Measurements from ENCODE around the gene SH3RF3. TPM values are rescaled to one million over a fixed set of nuclear protein-coding genes. Genes with fewer than 3 reads are reported as not detected.

Gene SH3RF3
- total and polyA plus RNA-seq, 2 of the 13 experiments (the other 11 are each of a cell fraction or from before 2014, with no cell fraction given), result 0.04 TPM; not detected in 1

GRCh38 chr2:109538546-109538945 is 409.5 kb downstream of the SH3RF3 start:
- no peaks in the 10 kb centered on the region for H3K79me2 ChIP-seq (ENCODE audit: insufficient read depth, low read length)
- H3K4me1 ChIP-seq (ENCODE audit: insufficient read depth, low read length), result peaks cover 39% of the 10 kb centered on the region
- H3K9ac ChIP-seq (ENCODE audit: insufficient read depth, low read depth, low read length), result no peak overlapping the region
- peaks cover 3 to 8% of the 10 kb centered on the region in 2 experiments; a peak in 2 of 5 replicates for H3K27me3 ChIP-seq (ENCODE audit: control insufficient read depth in 1 of 2, insufficient read depth in 2 of 2, low read length in 2 of 2)
- CTCF ChIA-PET (ENCODE audit: low intra/inter-chr PET ratio, low total read pairs), result no interaction called here
- H3K4me2 ChIP-seq (ENCODE audit: low read depth, low read length), result no peak overlapping the region
- no TSS peak for BruUV-seq (replicated peaks)
- no peak overlapping the region for H3K27ac ChIP-seq (ENCODE audit: extremely low read length, insufficient read depth, low read length)
- no peaks in the 10 kb centered on the region for H3K9me3 ChIP-seq (ENCODE audit: low read length)
- WGBS (ENCODE audit: low lambda C conversion rate), result 45% methylated on average over 8 of the region's 8 CpGs
- in situ Hi-C loops (cut with HindIII; ENCODE audit: extremely low pct_ligation_motif_present, low pct_unique_long_range_greater_than_20kb) (no loop called here), intact Hi-C loops (cut with micrococcal nuclease; ENCODE audit: unreplicated experiment) (no loop called here)
- TF ChIP-seq ZFP36L2 (CRISPR knock-in tag; IDR thresholded peaks at IDR 0.05), result no peak
- no peak for TF ChIP-seq MAFG (CRISPR knock-in tag; IDR thresholded peaks at IDR 0.05)
- no peak for TF ChIP-seq ZNF414 (CRISPR knock-in tag; IDR thresholded peaks at IDR 0.05)
- TF ChIP-seq KDM2A (CRISPR knock-in tag; IDR thresholded peaks at IDR 0.05; ENCODE audit: borderline replicate concordance, low read depth), result peak; percentile 35; the same call in 1 of the 2 replicates
- TF ChIP-seq POLR2G (IDR thresholded peaks at IDR 0.05; ENCODE audit: low read depth, low read length), result 0 out of 2 replicates have a peak, but pooled peaks have one; percentile 11
- no peak for FAIRE-seq
- POLR2A ChIA-PET, result interaction anchor here (1.2 kb wide), 1 partner anchor 152 kb away, joined by 4 read pairs; no protein-coding TSS in a partner anchor
- no peaks in the 10 kb centered on the region for H4K20me1 ChIP-seq (ENCODE audit: insufficient read depth, low read length)
- no peak for DNase-seq (ENCODE audit: low spot score)
- peak; percentile 26 for ATAC-seq
- H2AFZ ChIP-seq (ENCODE audit: low read length), result no peak overlapping the region
- H3K4me3 ChIP-seq (replicated peaks in 1 of 3; ENCODE audit: insufficient read depth in 1 of 3, low read depth in 2 of 3, low read length in 3 of 3), result no peak overlapping the region
- peaks cover 3% of the 10 kb centered on the region in 2 experiments; a peak in 2 of 5 replicates for H3K36me3 ChIP-seq (replicated peaks in 1 of 2; ENCODE audit: control insufficient read depth in 1 of 2, insufficient read depth in 2 of 2, low read length in 2 of 2)

GRCh38 chr2:109542384-109542783 is 413.4 kb downstream of the SH3RF3 start:
- no peak overlapping the region for H3K4me2 ChIP-seq (ENCODE audit: low read depth, low read length)
- no peaks in the 10 kb centered on the region for H3K9me3 ChIP-seq (ENCODE audit: low read length)
- H3K9ac ChIP-seq (ENCODE audit: insufficient read depth, low read depth, low read length), result no peak overlapping the region
- POLR2A ChIA-PET, result no interaction called here
- DNase-seq (ENCODE audit: low spot score) (no peak), ATAC-seq (no peak), FAIRE-seq (no peak)
- no peaks in the 10 kb centered on the region for H3K27me3 ChIP-seq (ENCODE audit: control insufficient read depth in 1 of 2, insufficient read depth in 2 of 2, low read length in 2 of 2)
- no peak overlapping the region for H3K4me3 ChIP-seq (replicated peaks in 1 of 3; ENCODE audit: insufficient read depth in 1 of 3, low read depth in 2 of 3, low read length in 3 of 3)
- CTCF ChIA-PET (ENCODE audit: low intra/inter-chr PET ratio, low total read pairs), result no interaction called here
- 95% methylated on average over 6 of the region's 6 CpGs for WGBS (ENCODE audit: low lambda C conversion rate)
- intact Hi-C loops (cut with micrococcal nuclease; ENCODE audit: unreplicated experiment) (loop anchor here (1.0 kb wide), 1 partner anchor 173 kb away; no protein-coding TSS in a partner anchor), in situ Hi-C loops (cut with HindIII; ENCODE audit: extremely low pct_ligation_motif_present, low pct_unique_long_range_greater_than_20kb) (no loop called here)
- no peaks in the 10 kb centered on the region for H3K79me2 ChIP-seq (ENCODE audit: insufficient read depth, low read length)
- peaks cover 11 to 16% of the 10 kb centered on the region in 2 experiments for H3K36me3 ChIP-seq (replicated peaks in 1 of 2; ENCODE audit: control insufficient read depth in 1 of 2, insufficient read depth in 2 of 2, low read length in 2 of 2)
- H3K27ac ChIP-seq (ENCODE audit: extremely low read length, insufficient read depth, low read length), result no peak overlapping the region
- H3K4me1 ChIP-seq (ENCODE audit: insufficient read depth, low read length), result peaks cover 31% of the 10 kb centered on the region
- BruUV-seq (replicated peaks), result no TSS peak
- no peak overlapping the region for H2AFZ ChIP-seq (ENCODE audit: low read length)
- no peaks in the 10 kb centered on the region for H4K20me1 ChIP-seq (ENCODE audit: insufficient read depth, low read length)
- TF ChIP-seq ARNTL (CRISPR knock-in tag; IDR thresholded peaks at IDR 0.05) (no peak), ZSCAN22 (CRISPR knock-in tag; IDR thresholded peaks at IDR 0.05) (no peak), PPARG (CRISPR knock-in tag; conservative IDR thresholded peaks at IDR 0.05) (no peak), NR0B2 (CRISPR knock-in tag; IDR thresholded peaks at IDR 0.05) (no peak), TBX2 (CRISPR knock-in tag; IDR thresholded peaks at IDR 0.05; ENCODE audit: borderline replicate concordance) (no peak), THYN1 (CRISPR knock-in tag; IDR thresholded peaks at IDR 0.05; ENCODE audit: borderline replicate concordance, low read depth) (no peak), POLR2A (IDR thresholded peaks at IDR 0.05; ENCODE audit: insufficient read depth in 1 of 2, low read depth in 2 of 2, low read length in 2 of 2) (no peak), ZC3H4 (CRISPR knock-in tag; IDR thresholded peaks at IDR 0.05; ENCODE audit: borderline replicate concordance) (no peak), IRX3 (CRISPR knock-in tag; IDR thresholded peaks at IDR 0.05; ENCODE audit: borderline replicate concordance, low read depth) (no peak), BHLHE40 (IDR thresholded peaks at IDR 0.05; ENCODE audit: low read length) (no peak), GABPB1 (CRISPR knock-in tag; IDR thresholded peaks at IDR 0.05) (no peak), SKI (IDR thresholded peaks at IDR 0.05; ENCODE audit: partially characterized antibody) (no peak), ATM (IDR thresholded peaks at IDR 0.05; ENCODE audit: borderline replicate concordance) (no peak)
